ENCODE data around the gene ZNF414. TPM values are rescaled to one million over a fixed set of nuclear protein-coding genes. Genes with fewer than 3 reads are reported as not detected.

The ZNF414 gene
- total RNA-seq, 4 donors from 2014 or later: 3.6 to 18.9 (median 10.3) TPM

DNA sequence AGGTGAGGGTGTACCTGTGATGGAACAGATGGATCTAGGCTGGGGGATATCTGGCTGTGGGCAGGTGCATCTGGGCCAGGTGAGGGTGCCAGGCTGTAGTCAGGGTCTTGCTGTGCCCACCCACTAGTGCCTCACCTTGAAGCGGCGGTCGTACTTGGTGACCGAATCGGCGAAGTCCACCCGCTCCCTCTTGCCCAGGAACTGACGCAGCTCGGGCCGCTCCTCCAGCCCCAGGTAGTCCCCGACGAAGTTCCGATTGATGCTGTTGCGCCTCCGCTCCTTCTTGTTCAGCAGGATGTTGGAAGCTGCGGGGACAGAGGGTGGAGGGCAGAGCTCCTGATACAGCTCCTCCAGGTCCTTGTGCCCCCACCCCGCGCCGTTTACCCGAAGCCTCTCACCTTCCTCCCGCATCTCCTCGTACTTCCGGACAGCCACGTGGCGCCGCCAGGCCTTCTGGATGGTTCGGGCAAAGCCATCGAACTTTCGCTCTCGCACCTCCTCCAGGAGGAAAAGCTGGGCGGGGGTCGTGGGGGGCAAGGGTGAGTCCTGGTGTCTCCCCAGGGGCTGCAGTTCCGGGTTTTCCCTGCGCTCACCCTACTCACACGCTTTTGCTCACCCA lies 16.2 kb upstream of the ZNF414 start:
- Histone ChIP-seq H3K27ac (no peak overlapping the region), H3K9me3 (no peaks in the 10 kb centered on the region), H3K4me1 (peaks cover 0 to 14% (median 4%) of the 10 kb centered on the region in 3 donors), H3K36me3 (no peaks in the 10 kb centered on the region), H3K4me3 (no peak overlapping the region), H3K27me3 (no peaks in the 10 kb centered on the region)
- 85 to 86% methylated on average over 9 to 21 of the region's 35 CpGs for WGBS, 2 donors (ENCODE audit: low coverage in 1 of 2)
- no peak for ATAC-seq
- TF ChIP-seq EP300 (IDR thresholded peaks at IDR 0.05) (no peak), POLR2A (IDR thresholded peaks at IDR 0.05) (no peak), POLR2AphosphoS5 (IDR thresholded peaks at IDR 0.05) (no peak)
- TF ChIP-seq, protein P1, sequence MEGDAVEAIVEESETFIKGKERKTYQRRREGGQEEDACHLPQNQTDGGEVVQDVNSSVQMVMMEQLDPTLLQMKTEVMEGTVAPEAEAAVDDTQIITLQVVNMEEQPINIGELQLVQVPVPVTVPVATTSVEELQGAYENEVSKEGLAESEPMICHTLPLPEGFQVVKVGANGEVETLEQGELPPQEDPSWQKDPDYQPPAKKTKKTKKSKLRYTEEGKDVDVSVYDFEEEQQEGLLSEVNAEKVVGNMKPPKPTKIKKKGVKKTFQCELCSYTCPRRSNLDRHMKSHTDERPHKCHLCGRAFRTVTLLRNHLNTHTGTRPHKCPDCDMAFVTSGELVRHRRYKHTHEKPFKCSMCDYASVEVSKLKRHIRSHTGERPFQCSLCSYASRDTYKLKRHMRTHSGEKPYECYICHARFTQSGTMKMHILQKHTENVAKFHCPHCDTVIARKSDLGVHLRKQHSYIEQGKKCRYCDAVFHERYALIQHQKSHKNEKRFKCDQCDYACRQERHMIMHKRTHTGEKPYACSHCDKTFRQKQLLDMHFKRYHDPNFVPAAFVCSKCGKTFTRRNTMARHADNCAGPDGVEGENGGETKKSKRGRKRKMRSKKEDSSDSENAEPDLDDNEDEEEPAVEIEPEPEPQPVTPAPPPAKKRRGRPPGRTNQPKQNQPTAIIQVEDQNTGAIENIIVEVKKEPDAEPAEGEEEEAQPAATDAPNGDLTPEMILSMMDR (IDR thresholded peaks at IDR 0.05): no peak

DNA sequence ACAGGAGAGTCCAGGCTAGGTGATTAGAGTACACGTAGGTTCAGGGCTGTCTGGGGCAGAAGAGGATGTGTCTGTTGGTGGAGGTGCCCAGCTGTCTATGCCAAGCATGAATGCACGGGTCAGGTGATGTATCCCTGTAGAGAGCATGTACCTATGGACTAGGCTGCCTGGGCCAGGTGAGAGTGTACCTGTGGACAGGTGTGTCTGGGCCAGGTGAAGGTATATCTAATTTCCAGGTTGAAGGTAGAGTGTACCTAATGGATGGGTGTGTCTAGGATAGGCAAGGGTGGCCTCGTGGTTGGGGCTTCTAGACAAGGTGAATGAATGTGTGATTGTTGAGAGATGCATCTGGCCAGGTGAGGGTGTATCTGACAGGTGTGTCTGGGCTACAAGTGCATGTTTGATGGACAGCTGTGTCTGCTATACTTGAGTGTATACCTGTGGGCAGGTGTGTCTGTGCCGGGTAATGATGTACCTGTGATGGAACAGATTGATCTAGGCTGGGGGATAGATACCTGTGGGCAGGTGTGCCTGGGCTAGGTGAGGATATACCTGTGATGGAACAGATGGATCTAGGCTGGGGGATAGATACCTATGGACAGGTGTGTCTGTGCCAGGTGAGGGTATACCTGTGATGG lies 15.5 kb upstream of the ZNF414 start:
- Histone ChIP-seq H3K36me3 (no peaks in the 10 kb centered on the region), H3K27ac (no peak overlapping the region), H3K4me3 (no peak overlapping the region), H3K27me3 (no peaks in the 10 kb centered on the region), H3K4me1 (peaks cover 0 to 20% (median 4%) of the 10 kb centered on the region in 3 donors), H3K9me3 (no peaks in the 10 kb centered on the region)
- no peak for ATAC-seq
- WGBS, 2 donors (ENCODE audit: low coverage in 1 of 2): 98 to 100% methylated on average over 1 to 4 of the region's 4 CpGs
- TF ChIP-seq POLR2A (IDR thresholded peaks at IDR 0.05): no peak
- TF ChIP-seq, protein P1 (IDR thresholded peaks at IDR 0.05): no peak
- no peak for TF ChIP-seq POLR2AphosphoS5 (IDR thresholded peaks at IDR 0.05)
- TF ChIP-seq EP300 (IDR thresholded peaks at IDR 0.05): no peak

DNA sequence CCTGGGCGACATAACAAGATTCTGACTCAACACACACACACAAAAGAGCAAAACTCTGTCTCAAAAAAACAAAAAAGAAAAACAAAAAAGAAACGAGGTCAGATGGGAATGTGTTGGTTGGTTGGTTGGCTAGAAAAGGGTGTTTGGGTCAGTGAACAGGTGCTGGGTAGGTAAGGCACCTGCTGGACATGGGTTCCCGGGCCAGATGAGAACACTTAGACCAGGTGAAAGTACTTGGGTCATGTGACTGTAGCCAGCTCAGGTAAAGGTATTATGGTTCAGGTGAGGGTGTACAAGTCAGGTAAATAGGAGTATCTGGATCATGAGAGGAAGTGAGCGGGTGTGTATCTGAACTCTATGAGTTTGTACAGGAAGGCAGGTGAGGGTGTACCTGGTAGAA lies 14.5 kb upstream of the ZNF414 start:
- H3K4me3 ChIP-seq: no peak overlapping the region
- WGBS, 2 donors (ENCODE audit: low coverage in 1 of 2): 41% methylated on average over 4 of the region's 4 CpGs; no CpG with 5 or more reads in 1 of the 2 donors
- no peaks in the 10 kb centered on the region for H3K36me3 ChIP-seq
- no peak overlapping the region for H3K27ac ChIP-seq
- TF ChIP-seq, protein P1 (IDR thresholded peaks at IDR 0.05): no peak
- TF ChIP-seq EP300 (IDR thresholded peaks at IDR 0.05) (no peak), POLR2AphosphoS5 (IDR thresholded peaks at IDR 0.05) (no peak), POLR2A (IDR thresholded peaks at IDR 0.05) (no peak)
- H3K27me3 ChIP-seq: no peaks in the 10 kb centered on the region
- ATAC-seq: no peak
- H3K4me1 ChIP-seq: peaks cover 0 to 20% (median 4%) of the 10 kb centered on the region in 3 donors
- no peaks in the 10 kb centered on the region for H3K9me3 ChIP-seq

DNA sequence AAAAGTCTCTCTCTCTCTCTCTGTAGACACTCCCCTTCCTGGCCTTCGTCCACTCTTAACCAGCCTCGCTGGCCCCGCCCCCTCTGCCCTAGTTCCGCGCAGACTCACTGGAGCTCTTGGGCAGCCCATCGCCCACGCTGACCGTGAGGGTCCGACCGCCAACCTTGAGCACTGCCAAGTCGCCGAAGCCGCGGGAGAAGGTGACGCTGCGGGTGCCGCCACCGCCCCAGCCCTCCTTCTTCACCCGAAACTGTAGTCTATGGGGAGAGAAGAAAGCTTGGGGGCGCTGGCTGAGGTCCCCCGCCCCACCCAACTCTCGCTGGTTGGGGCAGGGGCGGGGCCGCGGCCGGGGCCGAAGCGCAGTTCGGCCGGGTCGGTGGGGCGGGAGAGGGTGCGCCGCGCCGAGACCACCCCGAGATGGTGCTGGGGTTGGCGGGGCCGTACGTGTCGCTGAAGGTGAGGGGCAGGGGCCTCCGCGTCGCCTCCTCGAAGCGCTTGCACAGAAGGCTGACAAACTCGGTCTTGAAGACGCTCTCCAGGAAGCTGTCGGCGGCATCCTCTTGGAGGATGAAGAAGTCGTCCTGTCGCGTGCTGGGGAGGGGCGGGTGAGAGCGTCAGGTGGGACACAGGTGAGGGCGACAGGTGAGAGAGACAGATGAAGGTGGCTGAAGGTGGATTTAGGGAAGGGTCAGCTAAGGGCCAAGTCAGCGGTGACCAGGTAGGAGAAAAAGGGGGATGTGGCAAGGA lies 12.6 kb upstream of the ZNF414 start:
- ATAC-seq: peak; percentile 81
- no peaks in the 10 kb centered on the region for H3K9me3 ChIP-seq
- H3K4me3 ChIP-seq: peak overlapping the region; percentile 53 to 65
- peak overlapping the region; percentile 62 to 94 (median 90) for H3K27ac ChIP-seq
- H3K36me3 ChIP-seq: no peaks in the 10 kb centered on the region
- TF ChIP-seq EP300 (IDR thresholded peaks at IDR 0.05) (no peak), POLR2AphosphoS5 (IDR thresholded peaks at IDR 0.05) (no peak), POLR2A (IDR thresholded peaks at IDR 0.05) (peak; percentile 34 to 46)
- TF ChIP-seq, protein P1 (IDR thresholded peaks at IDR 0.05): no peak
- peaks cover 0 to 20% (median 4%) of the 10 kb centered on the region in 3 donors for H3K4me1 ChIP-seq
- WGBS, 2 donors (ENCODE audit: low coverage in 1 of 2): 20 to 35% methylated on average over 2 to 5 of the region's 57 CpGs
- no peaks in the 10 kb centered on the region for H3K27me3 ChIP-seq

Measured in gastroesophageal sphincter (tissue), 4 donors.